ENCODE measurements around the gene ACCSL.

ACCSL gene

DNA sequence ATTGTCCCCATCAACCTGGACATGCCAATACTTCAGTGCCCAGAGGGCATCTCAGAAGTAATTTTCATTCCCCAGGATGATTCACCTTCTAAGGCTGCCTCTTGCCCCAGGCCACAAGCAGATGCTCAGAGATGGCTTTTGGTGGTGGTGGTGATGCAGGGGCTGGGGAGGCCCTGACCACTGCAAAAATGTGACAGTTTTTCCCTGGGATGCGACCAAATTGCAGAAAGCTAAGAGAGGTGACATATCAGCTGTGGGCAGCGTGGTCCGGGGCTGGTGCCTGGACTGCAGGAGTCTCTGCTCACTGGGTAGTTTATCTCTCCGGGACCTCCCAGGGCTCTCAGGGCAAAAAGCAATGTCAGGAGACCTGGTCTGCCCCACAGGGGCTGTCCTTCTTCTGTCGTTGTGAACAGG, 39.7 kb upstream of the ACCSL start:
- Histone ChIP-seq H3K36me3 (ENCODE audit: control insufficient read depth, insufficient read depth, low read length) (no peaks in the 10 kb centered on the region), H3K27ac (ENCODE audit: low read depth, low read length, severe bottlenecking) (no peak overlapping the region), H3K9me3 (ENCODE audit: control insufficient read depth, low read length) (no peaks in the 10 kb centered on the region), H3K4me3 (ENCODE audit: extremely low read depth, insufficient read depth, low read length, poor library complexity, severe bottlenecking) (no peak overlapping the region), H3K4me1 (ENCODE audit: control insufficient read depth, insufficient read depth, low read length, poor library complexity, severe bottlenecking) (no peaks in the 10 kb centered on the region)
- 78 to 92% methylated on average over 4 to 5 of the region's 5 CpGs for WGBS, 2 experiments (ENCODE audit: insufficient coverage in 2 of 2)

DNA sequence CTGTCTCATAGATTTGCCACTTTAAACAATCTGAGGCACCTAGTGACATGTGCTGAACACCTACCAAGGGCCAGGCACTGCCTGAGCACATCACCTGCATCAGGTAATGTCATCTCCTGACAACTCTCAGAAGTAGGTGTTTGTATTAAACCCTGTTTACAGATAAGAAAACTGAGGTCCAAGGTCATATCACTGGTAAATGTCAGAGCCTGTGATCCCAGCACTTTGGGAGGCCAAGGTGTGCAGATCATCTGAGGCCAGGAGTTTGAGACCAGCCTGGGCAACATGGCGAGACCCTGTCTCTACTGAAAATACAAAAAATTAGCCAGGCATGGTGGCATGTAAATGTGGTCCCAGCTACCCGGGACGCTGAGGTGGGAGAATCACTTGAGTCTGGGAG, 39.1 kb upstream of the ACCSL start:
- no peaks in the 10 kb centered on the region for H3K36me3 ChIP-seq (ENCODE audit: control insufficient read depth, insufficient read depth, low read length)
- WGBS, 2 experiments (ENCODE audit: insufficient coverage in 2 of 2), result 89 to 90% methylated on average over 3 of the region's 3 CpGs
- H3K9me3 ChIP-seq (ENCODE audit: control insufficient read depth, low read length), result no peaks in the 10 kb centered on the region
- no peak overlapping the region for H3K27ac ChIP-seq (ENCODE audit: low read depth, low read length, severe bottlenecking)
- no peak overlapping the region for H3K4me3 ChIP-seq (ENCODE audit: extremely low read depth, insufficient read depth, low read length, poor library complexity, severe bottlenecking)
- no peaks in the 10 kb centered on the region for H3K4me1 ChIP-seq (ENCODE audit: control insufficient read depth, insufficient read depth, low read length, poor library complexity, severe bottlenecking)

- Histone ChIP-seq H3K4me1 (ENCODE audit: control insufficient read depth, insufficient read depth, low read length, poor library complexity, severe bottlenecking) (peaks cover 6% of the 10 kb centered on the region), H3K36me3 (ENCODE audit: control insufficient read depth, insufficient read depth, low read length) (no peaks in the 10 kb centered on the region), H3K4me3 (ENCODE audit: extremely low read depth, insufficient read depth, low read length, poor library complexity, severe bottlenecking) (no peak overlapping the region), H3K9me3 (ENCODE audit: control insufficient read depth, low read length) (no peaks in the 10 kb centered on the region), H3K27ac (ENCODE audit: low read depth, low read length, severe bottlenecking) (no peak overlapping the region)
- 93 to 100% methylated on average over 3 of the region's 4 CpGs for WGBS, 2 experiments (ENCODE audit: insufficient coverage in 2 of 2)
These were observed 37.0 kb upstream of the ACCSL start for GRCh38 chr11:44010789-44011251.

DNA sequence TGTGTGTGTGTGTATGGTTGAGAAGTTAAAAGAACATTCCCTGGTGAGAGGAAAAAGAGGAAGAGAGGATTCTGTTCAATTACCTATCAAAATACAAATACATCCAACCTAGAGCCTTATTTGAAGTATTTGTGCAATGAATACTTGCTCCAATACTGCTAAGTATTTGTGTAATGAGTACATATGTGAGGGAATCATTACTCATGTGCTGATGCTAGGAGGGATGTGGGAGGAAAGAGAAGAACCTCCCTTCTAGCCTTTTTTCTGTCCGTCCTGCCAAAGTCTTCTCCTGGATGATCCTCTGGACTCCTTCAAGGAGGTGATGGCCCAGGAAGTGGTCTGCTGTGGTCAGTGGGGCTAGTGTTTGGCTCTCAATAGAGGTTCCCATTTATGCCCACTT, 36.0 kb upstream of the ACCSL start:
- H3K4me1 ChIP-seq (ENCODE audit: control insufficient read depth, insufficient read depth, low read length, poor library complexity, severe bottlenecking), result peaks cover 13% of the 10 kb centered on the region
- H3K9me3 ChIP-seq (ENCODE audit: control insufficient read depth, low read length), result no peaks in the 10 kb centered on the region
- no peak overlapping the region for H3K27ac ChIP-seq (ENCODE audit: low read depth, low read length, severe bottlenecking)
- WGBS, 2 experiments (ENCODE audit: insufficient coverage in 2 of 2), result 100% methylated on average over 1 of the region's 1 CpG; no CpG with 5 or more reads in 1 of the 2 experiments
- H3K36me3 ChIP-seq (ENCODE audit: control insufficient read depth, insufficient read depth, low read length), result no peaks in the 10 kb centered on the region
- no peak overlapping the region for H3K4me3 ChIP-seq (ENCODE audit: extremely low read depth, insufficient read depth, low read length, poor library complexity, severe bottlenecking)

GRCh38 chr11:44014968-44015623, 32.7 kb upstream of the ACCSL start:
- no peaks in the 10 kb centered on the region for H3K9me3 ChIP-seq (ENCODE audit: control insufficient read depth, low read length)
- H3K27ac ChIP-seq (ENCODE audit: low read depth, low read length, severe bottlenecking), result no peak overlapping the region
- peaks cover 18% of the 10 kb centered on the region for H3K4me1 ChIP-seq (ENCODE audit: control insufficient read depth, insufficient read depth, low read length, poor library complexity, severe bottlenecking)
- no peak overlapping the region for H3K4me3 ChIP-seq (ENCODE audit: extremely low read depth, insufficient read depth, low read length, poor library complexity, severe bottlenecking)
- H3K36me3 ChIP-seq (ENCODE audit: control insufficient read depth, insufficient read depth, low read length), result no peaks in the 10 kb centered on the region
- 87 to 91% methylated on average over 5 to 6 of the region's 8 CpGs for WGBS, 2 experiments (ENCODE audit: insufficient coverage in 2 of 2)

GRCh38 chr11:44015624-44016007, 32.2 kb upstream of the ACCSL start:
- no peak overlapping the region for H3K27ac ChIP-seq (ENCODE audit: low read depth, low read length, severe bottlenecking)
- H3K4me1 ChIP-seq (ENCODE audit: control insufficient read depth, insufficient read depth, low read length, poor library complexity, severe bottlenecking), result peaks cover 18% of the 10 kb centered on the region
- WGBS, 2 experiments (ENCODE audit: insufficient coverage in 2 of 2), result 93% methylated on average over 2 of the region's 3 CpGs; no CpG with 5 or more reads in 1 of the 2 experiments
- no peak overlapping the region for H3K4me3 ChIP-seq (ENCODE audit: extremely low read depth, insufficient read depth, low read length, poor library complexity, severe bottlenecking)
- H3K9me3 ChIP-seq (ENCODE audit: control insufficient read depth, low read length), result no peaks in the 10 kb centered on the region
- no peaks in the 10 kb centered on the region for H3K36me3 ChIP-seq (ENCODE audit: control insufficient read depth, insufficient read depth, low read length)

DNA sequence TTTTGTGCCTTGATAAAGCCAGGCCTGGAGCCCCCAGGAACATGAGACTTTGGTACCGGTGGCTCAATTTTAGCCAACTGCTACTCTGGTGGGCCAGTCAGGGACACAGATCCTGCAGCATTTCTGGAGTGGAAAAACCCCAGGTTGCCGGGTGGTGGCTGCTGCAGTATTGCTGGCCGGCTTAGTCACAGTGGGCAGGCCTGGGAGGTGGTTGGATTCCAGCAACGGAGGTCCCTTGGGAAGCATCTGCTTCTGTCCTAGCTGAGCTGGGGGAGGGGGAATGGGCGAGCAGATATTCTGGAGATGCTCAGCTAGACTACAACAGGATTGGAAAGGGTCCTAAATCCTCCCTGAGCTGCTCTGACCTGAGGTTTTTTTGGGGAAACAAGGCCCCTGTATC, 31.6 kb upstream of the ACCSL start:
- WGBS, 2 experiments (ENCODE audit: insufficient coverage in 2 of 2), result 50 to 57% methylated on average over 5 of the region's 5 CpGs
- Histone ChIP-seq H3K4me1 (ENCODE audit: control insufficient read depth, insufficient read depth, low read length, poor library complexity, severe bottlenecking) (peaks cover 18% of the 10 kb centered on the region), H3K36me3 (ENCODE audit: control insufficient read depth, insufficient read depth, low read length) (no peaks in the 10 kb centered on the region), H3K27ac (ENCODE audit: low read depth, low read length, severe bottlenecking) (peak overlapping the region; percentile 3), H3K4me3 (ENCODE audit: extremely low read depth, insufficient read depth, low read length, poor library complexity, severe bottlenecking) (no peak overlapping the region), H3K9me3 (ENCODE audit: control insufficient read depth, low read length) (no peaks in the 10 kb centered on the region)

DNA sequence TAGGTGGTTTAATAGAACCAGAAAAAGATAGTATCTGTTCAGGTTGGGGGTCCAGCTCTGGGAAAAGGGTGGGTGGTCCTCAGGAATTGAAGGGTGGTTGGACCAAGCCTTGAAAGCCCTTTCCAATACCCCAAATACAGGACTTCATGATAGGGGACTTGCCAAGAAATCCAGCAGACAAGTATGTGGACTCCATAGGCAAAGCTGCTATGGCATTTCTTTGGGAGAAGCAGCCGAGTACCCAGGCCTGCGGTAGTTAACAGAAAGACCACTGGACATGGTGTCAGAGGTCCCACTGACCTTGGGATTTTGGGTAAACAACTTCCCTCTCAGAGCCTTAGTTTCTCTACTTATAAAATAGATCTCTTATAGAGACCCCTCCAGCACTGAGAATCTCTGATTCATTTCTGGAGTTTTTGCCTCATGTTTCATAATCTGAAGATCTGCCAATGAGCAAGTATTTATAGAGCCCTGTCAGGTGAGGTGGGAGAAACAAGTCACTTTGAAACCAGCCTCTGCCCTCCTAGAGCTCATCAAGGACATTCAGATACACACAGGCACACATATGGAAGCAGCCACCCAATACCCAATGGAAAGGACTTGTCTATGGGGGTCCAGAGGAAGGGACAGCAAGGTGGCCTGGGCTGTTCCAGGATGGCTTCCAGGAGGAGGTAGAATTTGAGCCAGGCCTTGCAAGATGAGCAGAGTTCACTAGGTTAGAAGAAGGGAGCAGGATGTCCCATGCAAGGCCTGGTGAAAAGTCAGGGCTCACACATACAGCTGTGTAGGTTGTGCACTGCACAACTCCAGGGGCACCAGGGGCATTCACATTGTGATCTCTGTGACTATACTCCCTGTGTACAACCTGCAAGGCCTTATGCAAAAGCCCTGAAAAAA, 31.0 kb upstream of the ACCSL start:
- H3K27ac ChIP-seq (ENCODE audit: low read depth, low read length, severe bottlenecking), result peak overlapping the region; percentile 3

GRCh38 chr11:44017443-44018126, 30.2 kb upstream of the ACCSL start:
- Histone ChIP-seq H3K36me3 (ENCODE audit: control insufficient read depth, insufficient read depth, low read length) (no peaks in the 10 kb centered on the region), H3K4me1 (ENCODE audit: control insufficient read depth, insufficient read depth, low read length, poor library complexity, severe bottlenecking) (peaks cover 18% of the 10 kb centered on the region), H3K9me3 (ENCODE audit: control insufficient read depth, low read length) (no peaks in the 10 kb centered on the region), H3K4me3 (ENCODE audit: extremely low read depth, insufficient read depth, low read length, poor library complexity, severe bottlenecking) (no peak overlapping the region), H3K27ac (ENCODE audit: low read depth, low read length, severe bottlenecking) (no peak overlapping the region)
- WGBS, 2 experiments (ENCODE audit: insufficient coverage in 2 of 2), result 86 to 100% methylated on average over 1 to 2 of the region's 3 CpGs

More for the DNA sequence above, 31.0 kb upstream of the ACCSL start:
- no peaks in the 10 kb centered on the region for H3K36me3 ChIP-seq (ENCODE audit: control insufficient read depth, insufficient read depth, low read length)
- H3K9me3 ChIP-seq (ENCODE audit: control insufficient read depth, low read length), result no peaks in the 10 kb centered on the region
- peaks cover 18% of the 10 kb centered on the region for H3K4me1 ChIP-seq (ENCODE audit: control insufficient read depth, insufficient read depth, low read length, poor library complexity, severe bottlenecking)
- 90 to 100% methylated on average over 2 of the region's 2 CpGs for WGBS, 2 experiments (ENCODE audit: insufficient coverage in 2 of 2)
- no peak overlapping the region for H3K4me3 ChIP-seq (ENCODE audit: extremely low read depth, insufficient read depth, low read length, poor library complexity, severe bottlenecking)

DNA sequence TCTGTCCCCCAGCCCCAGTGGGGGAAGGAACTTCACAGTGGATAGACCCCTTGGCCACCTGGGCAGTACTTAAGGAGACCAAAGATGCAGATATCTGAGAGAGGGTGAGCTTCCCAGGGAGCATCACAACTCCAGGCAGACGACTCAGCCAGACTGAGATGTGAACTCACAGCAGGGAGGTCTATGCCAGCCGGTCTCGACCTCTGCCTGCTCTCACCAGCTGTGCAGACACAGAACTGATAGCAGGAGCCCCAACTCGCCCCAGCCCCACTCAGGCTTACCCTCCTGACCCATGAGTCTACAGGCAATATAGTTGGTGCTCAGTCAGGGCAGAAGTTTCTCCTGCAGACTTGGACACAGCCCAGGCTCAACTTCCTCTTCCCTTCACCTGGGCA, 29.7 kb upstream of the ACCSL start:
- Histone ChIP-seq H3K4me3 (ENCODE audit: extremely low read depth, insufficient read depth, low read length, poor library complexity, severe bottlenecking) (no peak overlapping the region), H3K27ac (ENCODE audit: low read depth, low read length, severe bottlenecking) (no peak overlapping the region), H3K9me3 (ENCODE audit: control insufficient read depth, low read length) (no peaks in the 10 kb centered on the region), H3K4me1 (ENCODE audit: control insufficient read depth, insufficient read depth, low read length, poor library complexity, severe bottlenecking) (peaks cover 18% of the 10 kb centered on the region), H3K36me3 (ENCODE audit: control insufficient read depth, insufficient read depth, low read length) (no peaks in the 10 kb centered on the region)
- WGBS, 2 experiments (ENCODE audit: insufficient coverage in 2 of 2), result 35 to 46% methylated on average over 2 to 4 of the region's 4 CpGs
